Measurements from ENCODE around the gene CERS5. TPM values are rescaled to one million over a fixed set of nuclear protein-coding genes. Genes with fewer than 3 reads are reported as not detected.

The CERS5 gene
- total and polyA plus RNA-seq, 10 of the 15 experiments (the other 5 are each of a cell fraction or from before 2014, with no cell fraction given), result 6.8 to 50.1 (median 31.8) TPM

DNA sequence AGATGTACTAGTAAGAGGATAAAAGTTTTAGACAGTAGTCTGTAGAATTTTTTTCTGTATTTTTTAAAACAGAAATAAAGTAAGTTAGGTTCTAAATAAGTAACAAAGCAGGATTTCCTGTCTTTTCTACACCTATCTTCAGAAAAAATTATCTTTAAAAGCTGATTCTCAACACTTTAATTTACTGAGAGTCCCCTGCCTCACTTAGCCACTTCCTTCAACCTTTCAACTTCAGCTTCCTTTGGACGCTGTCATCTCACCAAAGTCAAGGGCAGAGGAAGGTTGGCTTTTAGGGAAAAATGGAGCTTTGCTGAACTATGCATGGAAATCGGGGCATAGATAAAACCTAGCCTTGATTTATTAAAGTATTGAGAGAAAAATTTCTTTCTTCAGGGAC, 44.9 kb upstream of the CERS5 start:
- FAIRE-seq (no peak), ATAC-seq (no peak), DNase-seq (ENCODE audit: low read depth, low spot score) (no peak)
- Histone ChIP-seq H3K4me1 (ENCODE audit: control insufficient read depth, insufficient read depth, low read length) (peaks cover 13% of the 10 kb centered on the region), H3K27ac (ENCODE audit: control insufficient read depth, insufficient read depth) (peak overlapping the region; percentile 51), H3K4me3 (no peak overlapping the region), H3K9ac (ENCODE audit: control insufficient read depth, insufficient read depth, low read length) (no peak overlapping the region), H3K27me3 (replicated peaks in 1 of 2; ENCODE audit: control insufficient read depth in 2 of 2, insufficient read depth in 2 of 2, low read length in 1 of 2) (no peaks in the 10 kb centered on the region), H3K79me2 (ENCODE audit: control insufficient read depth, insufficient read depth, low read length) (peaks cover 69% of the 10 kb centered on the region), H2AFZ (ENCODE audit: control insufficient read depth, low read depth, low read length) (peak overlapping the region; percentile 3; the same call in 1 of the 2 replicates), H4K20me1 (ENCODE audit: control insufficient read depth, insufficient read depth) (no peaks in the 10 kb centered on the region), H3K4me2 (ENCODE audit: control insufficient read depth, insufficient read depth) (peak overlapping the region; percentile 34), H3K36me3 (ENCODE audit: control insufficient read depth in 2 of 2, insufficient read depth in 2 of 2, low read length in 1 of 2) (no peaks in the 10 kb centered on the region; a peak in 1 of 4 replicates), H3K9me3 (replicated peaks; ENCODE audit: control insufficient read depth, insufficient read depth, low read length) (no peaks in the 10 kb centered on the region)
- no TSS peak for BruUV-seq (replicated peaks)
- TF ChIP-seq, protein P1, sequence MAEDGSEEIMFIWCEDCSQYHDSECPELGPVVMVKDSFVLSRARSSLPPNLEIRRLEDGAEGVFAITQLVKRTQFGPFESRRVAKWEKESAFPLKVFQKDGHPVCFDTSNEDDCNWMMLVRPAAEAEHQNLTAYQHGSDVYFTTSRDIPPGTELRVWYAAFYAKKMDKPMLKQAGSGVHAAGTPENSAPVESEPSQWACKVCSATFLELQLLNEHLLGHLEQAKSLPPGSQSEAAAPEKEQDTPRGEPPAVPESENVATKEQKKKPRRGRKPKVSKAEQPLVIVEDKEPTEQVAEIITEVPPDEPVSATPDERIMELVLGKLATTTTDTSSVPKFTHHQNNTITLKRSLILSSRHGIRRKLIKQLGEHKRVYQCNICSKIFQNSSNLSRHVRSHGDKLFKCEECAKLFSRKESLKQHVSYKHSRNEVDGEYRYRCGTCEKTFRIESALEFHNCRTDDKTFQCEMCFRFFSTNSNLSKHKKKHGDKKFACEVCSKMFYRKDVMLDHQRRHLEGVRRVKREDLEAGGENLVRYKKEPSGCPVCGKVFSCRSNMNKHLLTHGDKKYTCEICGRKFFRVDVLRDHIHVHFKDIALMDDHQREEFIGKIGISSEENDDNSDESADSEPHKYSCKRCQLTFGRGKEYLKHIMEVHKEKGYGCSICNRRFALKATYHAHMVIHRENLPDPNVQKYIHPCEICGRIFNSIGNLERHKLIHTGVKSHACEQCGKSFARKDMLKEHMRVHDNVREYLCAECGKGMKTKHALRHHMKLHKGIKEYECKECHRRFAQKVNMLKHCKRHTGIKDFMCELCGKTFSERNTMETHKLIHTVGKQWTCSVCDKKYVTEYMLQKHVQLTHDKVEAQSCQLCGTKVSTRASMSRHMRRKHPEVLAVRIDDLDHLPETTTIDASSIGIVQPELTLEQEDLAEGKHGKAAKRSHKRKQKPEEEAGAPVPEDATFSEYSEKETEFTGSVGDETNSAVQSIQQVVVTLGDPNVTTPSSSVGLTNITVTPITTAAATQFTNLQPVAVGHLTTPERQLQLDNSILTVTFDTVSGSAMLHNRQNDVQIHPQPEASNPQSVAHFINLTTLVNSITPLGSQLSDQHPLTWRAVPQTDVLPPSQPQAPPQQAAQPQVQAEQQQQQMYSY (CRISPR knock-in tag; IDR thresholded peaks at IDR 0.05), result no peak
- TF ChIP-seq, protein P2, sequence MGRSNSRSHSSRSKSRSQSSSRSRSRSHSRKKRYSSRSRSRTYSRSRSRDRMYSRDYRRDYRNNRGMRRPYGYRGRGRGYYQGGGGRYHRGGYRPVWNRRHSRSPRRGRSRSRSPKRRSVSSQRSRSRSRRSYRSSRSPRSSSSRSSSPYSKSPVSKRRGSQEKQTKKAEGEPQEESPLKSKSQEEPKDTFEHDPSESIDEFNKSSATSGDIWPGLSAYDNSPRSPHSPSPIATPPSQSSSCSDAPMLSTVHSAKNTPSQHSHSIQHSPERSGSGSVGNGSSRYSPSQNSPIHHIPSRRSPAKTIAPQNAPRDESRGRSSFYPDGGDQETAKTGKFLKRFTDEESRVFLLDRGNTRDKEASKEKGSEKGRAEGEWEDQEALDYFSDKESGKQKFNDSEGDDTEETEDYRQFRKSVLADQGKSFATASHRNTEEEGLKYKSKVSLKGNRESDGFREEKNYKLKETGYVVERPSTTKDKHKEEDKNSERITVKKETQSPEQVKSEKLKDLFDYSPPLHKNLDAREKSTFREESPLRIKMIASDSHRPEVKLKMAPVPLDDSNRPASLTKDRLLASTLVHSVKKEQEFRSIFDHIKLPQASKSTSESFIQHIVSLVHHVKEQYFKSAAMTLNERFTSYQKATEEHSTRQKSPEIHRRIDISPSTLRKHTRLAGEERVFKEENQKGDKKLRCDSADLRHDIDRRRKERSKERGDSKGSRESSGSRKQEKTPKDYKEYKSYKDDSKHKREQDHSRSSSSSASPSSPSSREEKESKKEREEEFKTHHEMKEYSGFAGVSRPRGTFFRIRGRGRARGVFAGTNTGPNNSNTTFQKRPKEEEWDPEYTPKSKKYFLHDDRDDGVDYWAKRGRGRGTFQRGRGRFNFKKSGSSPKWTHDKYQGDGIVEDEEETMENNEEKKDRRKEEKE (IDR thresholded peaks at IDR 0.05), result no peak
- TF ChIP-seq POLR2A (IDR thresholded peaks at IDR 0.05; ENCODE audit: low read depth, low read length), result no peak
- in situ Hi-C loops (cut with MboI) (no loop called here), intact Hi-C loops (cut with micrococcal nuclease; ENCODE audit: unreplicated experiment) (no loop called here)
- WGBS (ENCODE audit: insufficient coverage, insufficient replicate concordance, low lambda C conversion rate, missing lambda C conversion rate), result 34% methylated on average over 2 of the region's 2 CpGs
- POLR2A ChIA-PET, result interaction anchor here (0.5 to 6.6 kb wide), 4 partner anchors 9 to 71 kb away, joined by 3 to 54 read pairs (median 6); partner anchors contain the start of gene LIMA1
- RAD21 ChIA-PET (ENCODE audit: unreplicated experiment), result interaction anchor here (0.6 to 6.0 kb wide), 14 partner anchors 9 to 191 kb away, joined by 3 to 63 read pairs (median 7); partner anchors contain the start of genes LARP4 and LIMA1
- SMC1A ChIA-PET (ENCODE audit: uncharacterized antibody, unreplicated experiment), result interaction anchor here (0.6 to 7.2 kb wide), 18 partner anchors 10 to 296 kb away, joined by 3 to 94 read pairs (median 5); partner anchors contain the start of genes CERS5, COX14, DIP2B and LIMA1
- CTCF ChIA-PET, result interaction anchor here (0.6 to 6.0 kb wide), 17 partner anchors 9 to 295 kb away, joined by 3 to 68 read pairs (median 5); partner anchors contain the start of genes COX14 and LIMA1
